HG02970 (cell line): ENCODE measurements around the gene TMPRSS13.
"Not testable (repeated sequence)": the region's sequence is repeated elsewhere in the genome, so short reads cannot be mapped to it uniquely, and the experiment has no call there.

Experiments
- ATAC-seq: cut with Tn5 transposase; IDR thresholded peaks from one replicate; pipeline ENCODE4 v1.9.1; 2021; ENCODE audit warnings: mild to moderate bottlenecking, moderate library complexity, moderate number of reproducible peaks; ENCODE audit not compliant: unreplicated experiment, low FRiP score

Gene TMPRSS13

DNA sequence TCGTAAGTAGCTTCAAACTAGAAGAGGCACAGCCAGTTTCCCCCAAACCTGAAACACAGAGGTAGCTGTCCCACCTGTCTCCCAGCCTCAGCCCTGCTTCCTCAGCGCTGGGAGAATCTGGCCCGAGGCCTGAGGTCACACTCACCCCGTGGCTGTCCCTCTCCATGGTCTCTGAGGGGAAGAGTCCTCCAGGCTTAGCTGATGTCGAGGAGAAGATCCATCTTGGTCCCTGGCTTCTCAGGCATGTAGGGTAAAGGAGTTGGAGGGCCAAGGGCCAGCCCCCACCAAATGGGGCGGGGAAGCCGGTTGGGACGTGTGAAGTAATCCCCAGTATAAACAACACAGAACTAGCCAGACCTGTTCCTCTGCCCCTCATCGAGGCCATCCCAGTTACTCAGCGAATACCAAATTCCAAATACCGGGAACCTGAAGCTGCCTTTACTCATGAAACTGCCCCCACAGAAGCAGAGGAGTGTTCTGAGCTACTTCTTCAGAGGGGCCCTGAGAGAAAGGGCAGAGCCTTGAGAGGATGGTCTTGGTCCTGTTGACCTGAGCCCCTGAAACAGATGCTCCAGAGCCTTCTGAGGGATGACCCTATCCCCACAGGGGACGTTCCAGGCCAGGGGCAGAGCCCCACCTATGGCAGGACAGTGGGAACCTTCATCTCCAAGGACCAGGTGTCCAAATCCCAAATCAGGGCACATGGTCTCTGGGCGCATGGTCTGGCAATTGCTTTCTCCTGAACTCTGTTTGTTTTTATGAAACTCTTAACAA lies at the start of gene TMPRSS13:
TMPRSS13 (minus strand) TSS at position 261 of the 774 bp plus-strand sequence; CDS start at position 166, 95 bp downstream.
- no peak for ATAC-seq

DNA sequence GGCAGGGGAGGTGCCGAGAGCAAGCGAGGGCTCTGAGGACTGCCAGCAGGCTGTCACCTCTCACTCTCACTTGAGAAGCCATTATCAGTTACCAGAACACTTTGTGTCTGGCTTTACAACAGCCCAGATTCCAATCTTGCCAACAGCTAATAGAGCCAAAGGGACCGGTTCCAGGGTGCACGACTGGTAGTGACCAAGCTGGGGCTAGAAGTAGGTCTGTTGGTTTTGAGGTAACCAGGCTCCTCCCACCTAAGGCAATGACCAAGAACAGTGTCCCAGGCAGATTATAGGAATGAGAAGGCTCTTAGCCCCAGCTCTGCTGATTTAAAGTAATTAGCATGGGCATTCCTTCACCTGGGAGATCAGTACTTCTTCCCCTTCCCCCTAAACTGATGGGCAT lies 49.8 kb upstream of the TMPRSS13 start:
- no peak for ATAC-seq

DNA sequence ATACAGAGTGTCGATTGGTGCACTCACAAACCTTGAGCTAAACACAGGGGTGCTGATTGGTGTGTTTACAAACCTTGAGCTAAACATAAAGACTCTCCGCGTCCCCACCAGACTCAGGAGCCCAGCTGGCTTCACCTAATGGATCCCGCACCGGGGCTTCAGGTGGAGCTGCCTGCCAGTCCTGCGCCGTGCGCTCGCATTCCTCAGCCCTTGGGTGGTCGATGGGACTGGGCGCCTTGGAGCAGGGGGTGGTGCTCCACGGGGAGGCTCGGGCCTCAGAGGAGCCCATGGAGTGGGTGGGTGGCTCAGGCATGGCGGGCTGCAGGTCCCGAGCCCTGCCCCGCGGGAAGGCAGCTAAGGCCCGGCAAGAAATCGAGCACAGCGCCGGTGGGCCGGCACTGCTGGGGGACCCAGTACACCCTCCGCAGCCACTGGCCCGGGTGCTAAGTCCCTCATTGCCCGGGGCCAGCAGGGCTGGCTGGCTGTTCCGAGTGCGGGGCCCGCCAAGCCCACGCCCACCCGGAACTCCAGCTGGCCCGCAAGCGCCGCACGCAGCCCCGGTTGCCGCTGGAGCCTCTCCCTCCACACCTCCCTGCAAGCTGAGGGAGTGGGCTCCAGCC lies 49.2 kb upstream of the TMPRSS13 start:
- ATAC-seq: not testable (repeated sequence)

DNA sequence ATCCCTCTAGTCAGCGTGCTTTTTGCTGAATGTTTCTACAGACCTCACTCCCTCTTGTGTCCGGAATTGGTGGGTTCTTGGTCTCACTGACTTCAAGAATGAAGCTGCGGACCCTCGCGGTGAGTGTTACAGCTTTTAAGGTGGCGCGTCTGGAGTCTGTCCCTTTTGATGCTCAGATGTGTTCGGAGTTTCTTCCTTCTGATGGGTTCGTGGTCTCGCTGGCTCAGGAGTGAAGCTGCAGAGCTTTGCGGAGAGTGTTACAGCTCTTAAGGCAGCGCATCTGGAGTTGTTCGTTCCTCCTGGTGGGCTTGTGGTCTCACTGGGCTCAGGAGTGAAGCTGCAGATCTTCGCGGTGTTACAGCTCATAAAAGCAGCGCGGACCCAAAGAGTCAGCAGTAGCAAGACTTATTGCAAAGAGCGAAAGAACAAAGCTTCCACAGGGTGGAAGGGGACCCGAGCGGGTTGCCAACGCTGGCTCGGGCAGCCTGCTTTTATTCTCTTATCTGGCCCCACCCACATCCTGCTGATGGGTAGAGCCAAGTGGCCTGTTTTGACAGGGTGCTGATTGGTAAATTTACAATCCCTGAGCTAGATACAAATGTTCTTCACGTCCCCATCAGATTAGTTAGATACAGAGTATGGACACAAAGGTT lies 48.5 kb upstream of the TMPRSS13 start:
- ATAC-seq: not testable (repeated sequence)

- no peak for ATAC-seq
Measured at GRCh38 chr11:117977029-117977428, 47.8 kb upstream of the TMPRSS13 start.

DNA sequence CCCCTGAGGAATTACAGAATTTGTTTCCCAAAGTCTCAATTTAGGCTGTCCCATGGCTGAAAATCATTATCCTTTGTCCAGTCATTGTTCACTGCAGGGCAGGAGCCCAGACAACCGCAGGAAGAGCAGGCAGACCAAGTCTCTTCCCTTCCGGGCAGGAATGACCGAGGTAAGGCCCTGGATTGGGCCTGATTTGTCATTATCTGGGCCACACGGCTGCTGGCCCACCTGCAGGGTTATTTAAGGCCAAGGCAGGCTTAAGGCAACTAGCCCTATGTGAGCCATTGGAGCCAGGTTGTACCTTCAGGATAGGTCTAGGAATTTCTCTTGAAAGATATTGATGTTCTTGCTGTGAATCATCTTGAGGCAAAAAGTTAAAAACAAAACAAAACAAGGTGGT lies 47.2 kb upstream of the TMPRSS13 start:
- ATAC-seq: no peak

- ATAC-seq: no peak
Measured at GRCh38 chr11:117973503-117973860, 44.3 kb upstream of the TMPRSS13 start.

GRCh38 chr11:117972629-117973502 lies 43.7 kb upstream of the TMPRSS13 start:
- ATAC-seq: no peak

DNA sequence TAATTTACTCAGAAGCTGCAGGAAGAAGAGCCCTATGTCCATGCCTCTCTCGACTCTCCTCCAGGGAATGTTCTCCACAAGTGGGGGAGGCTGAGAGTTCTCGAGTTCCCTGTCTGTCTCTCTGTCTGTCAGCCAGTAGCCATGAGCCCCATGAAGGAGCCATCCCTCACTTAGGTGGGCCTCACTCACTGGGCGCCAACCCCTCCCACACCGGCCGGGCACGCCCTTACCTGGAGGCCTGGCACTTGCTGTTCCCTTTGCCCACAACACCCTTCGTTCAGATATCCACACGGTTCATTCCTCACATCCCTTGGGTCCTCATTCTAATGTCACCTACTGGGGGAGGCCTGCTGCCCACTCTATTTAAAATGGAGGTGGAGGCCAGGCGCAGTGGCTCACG lies 42.8 kb upstream of the TMPRSS13 start:
- ATAC-seq: no peak

GRCh38 chr11:117970400-117971024 lies 41.3 kb upstream of the TMPRSS13 start:
- ATAC-seq: no peak

DNA sequence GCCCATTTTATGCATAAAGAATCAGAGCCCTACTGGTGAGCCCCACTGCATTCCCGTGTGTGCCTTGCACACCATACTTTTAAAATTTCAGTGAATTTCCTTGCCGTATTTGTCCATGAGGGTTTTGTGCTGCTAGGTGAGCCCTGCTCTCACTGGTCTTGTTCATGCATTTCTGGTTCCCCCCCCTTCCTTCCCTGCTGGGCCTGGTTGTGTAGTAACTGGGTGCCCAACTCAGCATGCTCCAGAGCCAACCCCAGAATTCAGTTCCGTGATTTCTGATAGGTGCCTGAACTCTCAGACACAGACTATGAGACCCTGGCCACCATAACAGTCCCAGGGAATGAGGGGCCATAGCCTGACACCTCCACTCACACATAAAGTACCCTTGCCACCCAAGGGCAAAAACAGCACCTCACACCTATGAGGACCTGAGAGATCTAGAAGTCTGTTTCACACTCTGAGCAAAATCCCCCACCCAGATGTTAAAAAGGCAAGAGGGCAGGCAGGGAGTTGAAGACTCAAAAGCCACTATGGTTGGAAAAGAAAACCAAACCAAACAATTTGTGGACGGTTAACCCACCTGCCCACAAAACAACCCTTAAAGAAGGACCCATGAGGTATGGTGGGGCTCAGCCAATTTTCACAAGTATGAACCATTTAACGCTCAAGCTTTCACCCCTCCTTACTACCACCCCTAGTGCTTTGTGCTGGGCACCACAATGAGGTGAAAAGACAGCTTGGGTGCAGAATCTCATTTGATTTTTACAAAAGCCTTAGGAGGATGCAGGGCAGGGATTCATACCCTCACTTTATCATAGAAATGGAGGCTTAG lies 40.2 kb upstream of the TMPRSS13 start:
- no peak for ATAC-seq

GRCh38 chr11:117966908-117967307 lies 37.7 kb upstream of the TMPRSS13 start:
- no peak for ATAC-seq

DNA sequence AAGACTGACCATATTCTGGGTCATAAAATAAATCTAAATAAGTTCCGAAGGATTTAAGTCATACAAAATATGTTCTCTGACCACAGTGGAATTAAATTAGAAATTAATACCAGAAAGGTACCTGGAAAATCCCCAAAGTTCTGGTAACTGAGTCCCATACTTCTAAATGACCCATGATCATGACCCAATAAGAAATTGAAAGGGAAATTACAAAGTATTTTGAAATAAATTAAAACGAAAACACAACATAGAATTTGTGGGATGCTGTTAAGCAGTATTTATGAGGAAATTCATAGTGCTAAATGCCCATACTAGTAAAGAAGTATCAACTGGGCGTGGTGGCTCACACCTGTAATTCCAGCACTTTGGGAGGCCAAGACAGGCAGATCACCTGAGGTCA lies 33.6 kb upstream of the TMPRSS13 start:
- ATAC-seq: no peak

- ATAC-seq: no peak
Measured at GRCh38 chr11:117961896-117962295, 32.7 kb upstream of the TMPRSS13 start.

DNA sequence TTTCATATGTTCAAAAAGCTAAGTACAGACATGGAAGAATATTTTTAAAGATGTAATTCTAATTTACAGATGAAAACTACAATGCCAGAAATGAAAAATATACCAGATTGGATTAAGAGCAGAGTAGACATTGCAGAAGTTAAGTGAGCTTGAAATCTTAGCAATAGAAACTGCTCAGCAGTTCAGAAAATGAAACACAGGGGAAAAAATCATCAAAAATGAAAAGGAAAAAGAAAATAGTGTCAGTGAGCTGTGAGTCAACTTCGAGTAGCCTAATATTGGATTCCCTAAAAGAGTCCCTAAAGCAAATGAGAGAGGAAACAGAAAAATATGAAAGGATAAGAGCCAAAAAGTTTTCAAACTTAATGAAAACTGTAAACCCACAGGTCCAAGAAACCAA lies 31.2 kb upstream of the TMPRSS13 start:
- no peak for ATAC-seq

DNA sequence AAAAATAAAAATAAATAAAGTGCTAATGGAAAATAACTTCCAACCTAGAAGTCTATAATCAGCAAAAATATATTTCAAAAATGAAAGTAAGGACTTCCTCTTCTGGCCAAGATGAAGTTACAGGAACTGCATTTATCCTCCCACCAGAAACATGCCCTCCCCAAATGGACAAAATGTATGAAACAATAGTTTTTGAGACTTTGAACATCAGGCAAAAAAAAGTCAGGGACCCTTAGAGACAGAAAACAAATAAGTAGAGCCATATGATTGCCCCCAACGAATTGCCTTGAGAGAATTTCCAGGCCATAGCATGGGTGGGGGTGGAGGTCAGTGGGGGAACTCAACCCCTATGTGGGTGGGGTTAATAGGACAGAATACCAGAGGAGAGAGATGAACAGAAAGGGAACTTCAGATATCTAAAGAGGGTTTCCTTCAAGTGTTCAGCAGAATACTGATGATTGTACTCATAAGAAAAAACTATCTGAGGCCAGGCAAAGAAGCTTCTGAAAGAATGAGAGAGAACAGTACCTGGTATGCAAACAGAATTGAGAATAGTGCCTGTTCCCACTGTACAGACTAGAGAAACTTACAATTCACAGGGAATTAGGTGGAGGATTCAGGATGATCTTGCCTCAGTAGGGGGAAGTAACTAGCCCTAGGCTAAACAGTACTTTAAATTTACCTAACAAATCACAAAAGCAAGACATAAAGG lies 30.4 kb upstream of the TMPRSS13 start:
- no peak for ATAC-seq

- ATAC-seq: no peak
Measured at GRCh38 chr11:117958949-117959348, 29.7 kb upstream of the TMPRSS13 start.

DNA sequence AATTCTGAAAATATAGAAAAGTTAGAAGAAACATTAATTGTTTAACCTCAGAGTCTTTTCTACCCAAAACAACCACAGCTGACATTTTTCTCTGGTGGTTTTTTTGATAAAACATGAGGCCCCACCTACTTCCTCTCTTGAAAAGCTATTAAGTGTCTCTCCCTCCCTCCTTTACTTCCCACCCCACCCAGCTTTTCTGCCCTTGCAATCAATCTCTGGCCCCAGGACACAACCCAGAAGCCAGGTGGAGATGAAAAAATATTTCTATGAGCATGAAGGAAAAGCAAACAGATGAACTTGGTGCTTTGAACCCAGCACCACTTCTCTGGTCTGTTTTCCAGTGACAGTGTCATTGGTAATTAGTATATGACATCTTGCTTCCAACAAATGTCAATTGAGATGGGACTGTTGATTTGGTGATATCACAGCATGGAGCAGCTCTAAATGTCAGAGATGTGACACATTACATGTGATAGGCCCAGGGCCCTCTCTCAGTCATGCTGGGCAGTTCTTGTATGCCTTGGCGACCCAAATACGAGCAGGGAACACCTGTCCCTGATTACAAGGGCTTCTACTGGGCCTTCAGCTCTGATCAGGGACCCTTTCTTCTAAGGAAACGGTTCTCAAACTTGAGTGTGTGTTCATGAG lies 23.9 kb upstream of the TMPRSS13 start:
- no peak for ATAC-seq
